Measurements from ENCODE around the gene ADGRG3. TPM values are rescaled to one million over a fixed set of nuclear protein-coding genes. Genes with fewer than 3 reads are reported as not detected.

The ADGRG3 gene
- total and polyA plus RNA-seq, 2 of the 8 experiments (the other 6 are each of a cell fraction or from before 2014, with no cell fraction given) = 0.28 to 0.98 TPM

GRCh38 chr16:57668630-57669475 is 747 bp downstream of the ADGRG3 start:
- Histone ChIP-seq H3K4me3 (ENCODE audit: extremely low read depth in 1 of 4, insufficient read depth in 2 of 4, low read depth in 3 of 4, low read length in 4 of 4) (no peak overlapping the region), H3K27me3 (replicated peaks in 1 of 4; ENCODE audit: control insufficient read depth in 3 of 4, extremely low read depth in 1 of 4, insufficient read depth in 3 of 4, low read length in 3 of 4) (no peaks in the 10 kb centered on the region), H3K9me3 (ENCODE audit: insufficient read depth in 2 of 2, low read depth in 1 of 2, low read length in 1 of 2) (no peaks in the 10 kb centered on the region), H2BK5ac (ENCODE audit: low read depth, low read length) (peak overlapping the region; percentile 60; the same call in 1 of the 2 replicates), H3K14ac (ENCODE audit: insufficient read length) (no peak overlapping the region), H3K4me2 (ENCODE audit: insufficient read depth in 1 of 2, low read depth in 2 of 2, low read length in 2 of 2) (no peak overlapping the region), H3K79me1 (ENCODE audit: low read depth, low read length) (no peaks in the 10 kb centered on the region), H3K36me3 (ENCODE audit: control insufficient read depth in 2 of 4, insufficient read depth in 4 of 4, low read length in 3 of 4) (no peaks in the 10 kb centered on the region), H3K23me2 (ENCODE audit: low read depth, low read length) (no peaks in the 10 kb centered on the region), H3K23ac (ENCODE audit: insufficient read length) (no peak overlapping the region), H3K27ac (ENCODE audit: low read depth, low read length) (no peak overlapping the region), H2AK5ac (ENCODE audit: low read depth, low read length) (0 out of 2 replicates have a peak overlapping the region, but pooled peaks have one; percentile 9), H4K8ac (ENCODE audit: extremely low read depth, insufficient read depth, low read length) (peak overlapping the region; percentile 0; the same call in 1 of the 2 replicates), H3K4me1 (replicated peaks in 1 of 4; ENCODE audit: control insufficient read depth in 3 of 4, insufficient read depth in 4 of 4, low read length in 3 of 4) (peaks cover 0 to 4% (median 0%) of the 10 kb centered on the region in 4 experiments; a peak in 3 of 7 replicates), H3K56ac (replicated peaks; ENCODE audit: insufficient read length, low read depth, low read length) (no peak overlapping the region), H3K4ac (replicated peaks; ENCODE audit: insufficient read length, low read depth, low read length) (no peak overlapping the region), H3K18ac (ENCODE audit: extremely low read depth, low read length) (no peak overlapping the region), H4K91ac (replicated peaks; ENCODE audit: insufficient read length, low read length) (no peak overlapping the region), H3K79me2 (ENCODE audit: control insufficient read depth in 1 of 2, insufficient read depth in 2 of 2, low read length in 2 of 2) (no peaks in the 10 kb centered on the region), H2AFZ (ENCODE audit: low read length) (no peak overlapping the region), H3K9ac (replicated peaks in 1 of 4; ENCODE audit: extremely low read depth in 1 of 4, low read depth in 3 of 4, low read length in 3 of 4) (no peak overlapping the region; a peak in 1 of 7 replicates), H4K5ac (ENCODE audit: insufficient read length, low read depth, low read length) (no peak overlapping the region), H2BK15ac (ENCODE audit: low read length) (no peak overlapping the region), H2BK20ac (ENCODE audit: low read length) (no peak overlapping the region), H4K20me1 (replicated peaks in 1 of 2; ENCODE audit: control insufficient read depth in 1 of 2, insufficient read depth in 2 of 2, low read length in 2 of 2) (no peaks in the 10 kb centered on the region), H2BK12ac (ENCODE audit: low read depth, low read length) (0 out of 2 replicates have a peak overlapping the region, but pooled peaks have one; percentile 50), H2BK120ac (replicated peaks; ENCODE audit: low read depth, low read length) (no peak overlapping the region)
- POLR2A ChIA-PET (ENCODE audit: partially characterized antibody) = no interaction called here
- WGBS, 2 experiments (ENCODE audit: extremely low coverage in 1 of 2, insufficient coverage in 1 of 2, insufficient read length in 1 of 2, insufficient replicate concordance in 2 of 2, low coverage in 1 of 2, low lambda C conversion rate in 2 of 2, missing lambda C conversion rate in 1 of 2) = 89% methylated on average over 20 of the region's 20 CpGs; no CpG with 5 or more reads in 1 of the 2 experiments
- FAIRE-seq = no peak
- CTCF ChIA-PET (ENCODE audit: partially characterized antibody) = interaction anchor here (0.6 to 6.7 kb wide), 14 partner anchors 8 to 309 kb away, joined by 3 to 47 read pairs (median 8); no protein-coding TSS in a partner anchor
- DNase-seq (ENCODE audit: low read depth in 1 of 2, low spot score in 2 of 2) = no peak
- TF ChIP-seq SIRT6 (IDR thresholded peaks at IDR 0.05; ENCODE audit: low read length) (no peak), TCF12 (IDR thresholded peaks at IDR 0.05; ENCODE audit: low read depth, low read length) (no peak), CREB1 (IDR thresholded peaks at IDR 0.05) (no peak), SIN3A (conservative IDR thresholded peaks at IDR 0.05 in 1 of 2, IDR thresholded peaks at IDR 0.05 in 1 of 2; ENCODE audit: low read depth in 1 of 2, low read length in 2 of 2) (no peak), ATF2 (IDR thresholded peaks at IDR 0.05; ENCODE audit: low read length) (no peak)
